SU-DHL-6 (cell line): Measurements from ENCODE around the gene FBXO41.

ENCODE experiments used
- EZH2phosphoT487 ChIP-seq: fragments of 200-600 bp; sonication (generic), shearing (Covaris generic); conservative IDR thresholded peaks from 2 replicates; pipeline ENCODE4 v1.6.1; 2018; ENCODE audit warnings: mild to moderate bottlenecking, antibody characterized with exemption, low read length, moderate library complexity, mixed read lengths
- TF ChIP-seq, protein P1 (sequence below): fragments of 200-600 bp; sonication (generic); IDR thresholded peaks from one replicate; pipeline ENCODE4 v1.5.1; 2017; ENCODE audit warnings: antibody characterized with exemption, mild to moderate bottlenecking, low read length, moderate library complexity; ENCODE audit not compliant: insufficient read depth, poor library complexity, severe bottlenecking

DNA sequence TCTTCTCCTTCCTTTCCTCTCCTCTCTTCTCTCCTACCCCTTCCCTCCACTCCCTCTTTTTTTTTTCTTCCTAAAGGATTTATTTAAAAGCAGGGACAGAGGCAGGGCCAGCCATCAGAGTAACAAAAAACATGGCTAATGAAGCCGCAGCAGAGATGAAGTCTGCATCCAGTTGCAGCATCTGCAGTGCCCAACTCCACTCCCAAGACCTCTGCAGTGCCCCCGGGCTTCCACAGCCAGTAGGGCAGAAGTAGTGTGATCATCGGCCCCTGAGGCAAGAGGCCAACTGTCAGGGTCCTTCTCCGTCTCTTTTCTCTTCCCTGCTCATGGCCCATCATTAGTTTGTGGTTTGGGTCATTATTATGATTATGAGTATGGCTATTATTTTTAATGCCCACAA is 13.3 kb upstream of the FBXO41 start:
- TF ChIP-seq, protein P1, sequence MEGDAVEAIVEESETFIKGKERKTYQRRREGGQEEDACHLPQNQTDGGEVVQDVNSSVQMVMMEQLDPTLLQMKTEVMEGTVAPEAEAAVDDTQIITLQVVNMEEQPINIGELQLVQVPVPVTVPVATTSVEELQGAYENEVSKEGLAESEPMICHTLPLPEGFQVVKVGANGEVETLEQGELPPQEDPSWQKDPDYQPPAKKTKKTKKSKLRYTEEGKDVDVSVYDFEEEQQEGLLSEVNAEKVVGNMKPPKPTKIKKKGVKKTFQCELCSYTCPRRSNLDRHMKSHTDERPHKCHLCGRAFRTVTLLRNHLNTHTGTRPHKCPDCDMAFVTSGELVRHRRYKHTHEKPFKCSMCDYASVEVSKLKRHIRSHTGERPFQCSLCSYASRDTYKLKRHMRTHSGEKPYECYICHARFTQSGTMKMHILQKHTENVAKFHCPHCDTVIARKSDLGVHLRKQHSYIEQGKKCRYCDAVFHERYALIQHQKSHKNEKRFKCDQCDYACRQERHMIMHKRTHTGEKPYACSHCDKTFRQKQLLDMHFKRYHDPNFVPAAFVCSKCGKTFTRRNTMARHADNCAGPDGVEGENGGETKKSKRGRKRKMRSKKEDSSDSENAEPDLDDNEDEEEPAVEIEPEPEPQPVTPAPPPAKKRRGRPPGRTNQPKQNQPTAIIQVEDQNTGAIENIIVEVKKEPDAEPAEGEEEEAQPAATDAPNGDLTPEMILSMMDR, result no peak
- TF ChIP-seq EZH2phosphoT487, result no peak
